Tibial nerve (tissue), 4 donors: ENCODE results near the gene MBD5. TPM values are rescaled to one million over a fixed set of nuclear protein-coding genes. Genes with fewer than 3 reads are reported as not detected.
A peak's percentile ranks its signal among the peaks of the same experiment; 100 is the strongest.

Source experiments
- DNase-seq, 2 donors: peaks; one replicate each; pipeline ENCODE4 v3.0.0-alpha.2; 2019; ENCODE audit warnings: low spot score in 2 of 2
- H3K27ac ChIP-seq, 4 donors: fragments of 200-600 bp; sonication (generic) in 3 of 4; one replicate each; pipeline ENCODE4 v1.5.1; 2017 to 2019; ENCODE audit warnings: mild to moderate bottlenecking in 1 of 4
- H3K27me3 ChIP-seq, 2 donors: fragments of 200-600 bp; sonication (generic) in 1 of 2; one replicate each; pipeline versions ENCODE4 v1.5.1 to v1.6.0; 2017 to 2019
- H3K36me3 ChIP-seq, 3 donors: fragments of 200-600 bp; sonication (generic); one replicate each; pipeline ENCODE4 v1.5.1; 2018 to 2019
- H3K4me1 ChIP-seq, 4 donors: fragments of 200-600 bp; sonication (generic) in 3 of 4; one replicate each; pipeline ENCODE4 v1.5.1; 2017 to 2019
- H3K4me3 ChIP-seq, 4 donors: fragments of 200-600 bp; sonication (generic) in 3 of 4; one replicate each; pipeline ENCODE4 v1.5.1; 2017 to 2019; ENCODE audit warnings: mild to moderate bottlenecking in 1 of 4, moderate library complexity in 1 of 4
- H3K9me3 ChIP-seq, 4 donors: fragments of 200-600 bp; sonication (generic) in 3 of 4; one replicate each; pipeline ENCODE4 v1.5.1; 2017 to 2019
- EP300 ChIP-seq, 2 donors: sonication (generic); formaldehyde crosslinking; IDR thresholded peaks; one replicate each; pipeline ENCODE4 v1.6.1; 2017; ENCODE audit warnings: antibody characterized with exemption in 2 of 2, mild to moderate bottlenecking in 1 of 2
- POLR2A ChIP-seq, 2 donors: fragments of 450-650 bp; IDR thresholded peaks; one replicate each; pipeline ENCODE4 v1.6.1; 2017; ENCODE audit warnings: antibody characterized with exemption in 2 of 2, mild to moderate bottlenecking in 2 of 2, moderate library complexity in 2 of 2
- WGBS, 2 donors: methylation state at CpG; one replicate each; pipeline ENCODE4 v1.1.5; 2018; 5-methylcytosine and 5-hydroxymethylcytosine counted together
- total RNA-seq, 4 donors: library from RNA; depleted of rRNA; stranded (reverse); fragments of >200 nt; gene quantifications; one replicate each; pipeline ENCODE4 v1.1.0, GENCODE V29; 2016
- TF ChIP-seq, protein P1 (sequence below), 5 experiments: fragments of 200-600 bp in 3 of 5; fragments of 450-650 bp in 2 of 5; sonication (generic) in 3 of 5; IDR thresholded peaks; one replicate each; pipeline ENCODE4 v1.5.1; 2016 to 2019; ENCODE audit warnings: antibody characterized with exemption in 5 of 5, mild to moderate bottlenecking in 3 of 5, moderate library complexity in 2 of 5

The MBD5 gene
- total RNA-seq, 4 donors from 2014 or later = 28.5 to 46.5 (median 40.9) TPM

- TF ChIP-seq, protein P1, sequence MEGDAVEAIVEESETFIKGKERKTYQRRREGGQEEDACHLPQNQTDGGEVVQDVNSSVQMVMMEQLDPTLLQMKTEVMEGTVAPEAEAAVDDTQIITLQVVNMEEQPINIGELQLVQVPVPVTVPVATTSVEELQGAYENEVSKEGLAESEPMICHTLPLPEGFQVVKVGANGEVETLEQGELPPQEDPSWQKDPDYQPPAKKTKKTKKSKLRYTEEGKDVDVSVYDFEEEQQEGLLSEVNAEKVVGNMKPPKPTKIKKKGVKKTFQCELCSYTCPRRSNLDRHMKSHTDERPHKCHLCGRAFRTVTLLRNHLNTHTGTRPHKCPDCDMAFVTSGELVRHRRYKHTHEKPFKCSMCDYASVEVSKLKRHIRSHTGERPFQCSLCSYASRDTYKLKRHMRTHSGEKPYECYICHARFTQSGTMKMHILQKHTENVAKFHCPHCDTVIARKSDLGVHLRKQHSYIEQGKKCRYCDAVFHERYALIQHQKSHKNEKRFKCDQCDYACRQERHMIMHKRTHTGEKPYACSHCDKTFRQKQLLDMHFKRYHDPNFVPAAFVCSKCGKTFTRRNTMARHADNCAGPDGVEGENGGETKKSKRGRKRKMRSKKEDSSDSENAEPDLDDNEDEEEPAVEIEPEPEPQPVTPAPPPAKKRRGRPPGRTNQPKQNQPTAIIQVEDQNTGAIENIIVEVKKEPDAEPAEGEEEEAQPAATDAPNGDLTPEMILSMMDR (IDR thresholded peaks at IDR 0.05) = no peak
- TF ChIP-seq EP300 (IDR thresholded peaks at IDR 0.05) (no peak), POLR2A (IDR thresholded peaks at IDR 0.05) (no peak)
- 89 to 93% methylated on average over 13 of the region's 15 CpGs for WGBS, 2 donors
- no peaks in the 10 kb centered on the region for H3K27me3 ChIP-seq
- no peak overlapping the region for H3K4me3 ChIP-seq
- H3K27ac ChIP-seq = no peak overlapping the region
- peak in 1 of 2 donors; percentile 6 for DNase-seq
- no peaks in the 10 kb centered on the region for H3K9me3 ChIP-seq
- peaks cover 0 to 5% (median 0%) of the 10 kb centered on the region in 3 donors for H3K36me3 ChIP-seq
- H3K4me1 ChIP-seq = no peaks in the 10 kb centered on the region
Observed at GRCh38 chr2:148201075-148202004, 180.4 kb downstream of the MBD5 start.

GRCh38 chr2:148202237-148202636, 181.3 kb downstream of the MBD5 start:
- H3K9me3 ChIP-seq = no peaks in the 10 kb centered on the region
- TF ChIP-seq POLR2A (IDR thresholded peaks at IDR 0.05) (no peak), EP300 (IDR thresholded peaks at IDR 0.05) (no peak)
- TF ChIP-seq, protein P1 (IDR thresholded peaks at IDR 0.05) = no peak
- H3K4me1 ChIP-seq = no peaks in the 10 kb centered on the region
- H3K27me3 ChIP-seq = no peaks in the 10 kb centered on the region
- H3K27ac ChIP-seq = no peak overlapping the region
- H3K36me3 ChIP-seq = peaks cover 0 to 5% (median 0%) of the 10 kb centered on the region in 3 donors
- H3K4me3 ChIP-seq = no peak overlapping the region
- DNase-seq = no peak

DNA sequence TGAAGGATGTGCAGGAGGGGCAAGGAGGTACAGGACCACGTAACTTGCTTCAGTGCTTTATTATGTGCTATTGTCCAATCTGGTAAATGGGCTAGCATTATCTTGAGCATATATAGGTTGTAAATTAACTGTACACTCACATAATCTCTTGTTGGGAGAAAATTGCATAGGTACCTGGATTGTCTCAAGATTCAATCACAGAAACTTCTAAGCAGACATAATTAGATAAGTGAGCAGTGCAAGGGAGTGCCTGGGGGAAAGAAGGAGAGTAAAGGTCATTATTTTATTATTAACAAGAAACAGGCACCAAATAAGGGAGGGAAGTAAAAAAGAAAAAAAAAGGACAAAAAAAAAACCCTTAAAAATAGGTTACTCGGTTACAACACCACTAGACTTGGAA, 186.2 kb downstream of the MBD5 start:
- Histone ChIP-seq H3K4me1 (no peaks in the 10 kb centered on the region), H3K27me3 (no peaks in the 10 kb centered on the region), H3K36me3 (peaks cover 0 to 8% (median 0%) of the 10 kb centered on the region in 3 donors), H3K4me3 (no peak overlapping the region), H3K9me3 (peaks cover 0 to 6% (median 0%) of the 10 kb centered on the region in 4 donors), H3K27ac (no peak overlapping the region)
- TF ChIP-seq POLR2A (IDR thresholded peaks at IDR 0.05) (no peak), EP300 (IDR thresholded peaks at IDR 0.05) (no peak)
- TF ChIP-seq, protein P1 (IDR thresholded peaks at IDR 0.05) = no peak
- DNase-seq = no peak
- 81 to 83% methylated on average over 2 of the region's 2 CpGs for WGBS, 2 donors

DNA sequence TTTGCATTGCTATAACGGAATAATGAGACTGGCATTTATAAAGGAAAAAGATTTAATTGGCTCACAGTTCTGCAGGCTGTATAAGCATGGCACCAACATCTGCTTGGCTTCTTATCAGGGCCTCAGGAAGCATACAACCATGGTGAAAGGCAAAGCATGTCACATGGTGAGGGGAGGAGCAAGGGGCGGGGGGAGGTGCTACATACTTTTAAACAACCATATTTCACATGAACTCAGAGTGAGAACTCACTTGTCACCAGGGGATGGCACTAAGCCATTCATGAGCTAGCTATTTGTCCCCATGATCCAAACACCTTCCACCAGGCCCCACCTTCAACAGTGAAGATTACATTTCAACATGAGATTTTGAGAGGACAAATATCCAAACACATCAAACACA, 188.7 kb downstream of the MBD5 start:
- Histone ChIP-seq H3K4me1 (no peaks in the 10 kb centered on the region), H3K27me3 (no peaks in the 10 kb centered on the region), H3K36me3 (peaks cover 0 to 8% (median 0%) of the 10 kb centered on the region in 3 donors), H3K9me3 (peaks cover 0 to 6% (median 0%) of the 10 kb centered on the region in 4 donors), H3K27ac (no peak overlapping the region), H3K4me3 (no peak overlapping the region)
- no peak for DNase-seq
- TF ChIP-seq POLR2A (IDR thresholded peaks at IDR 0.05) = no peak
- no peak for TF ChIP-seq EP300 (IDR thresholded peaks at IDR 0.05)
- TF ChIP-seq, protein P1 (IDR thresholded peaks at IDR 0.05) = no peak
- 92 to 93% methylated on average over 2 of the region's 2 CpGs for WGBS, 2 donors
